MM.1S (cell line): Measurements from ENCODE around the gene KRTAP2-4.
"Not testable (repeated sequence)": the region's sequence is repeated elsewhere in the genome, so short reads cannot be mapped to it uniquely, and the experiment has no call there.

Experiments used
- DNase-seq: peaks from one replicate; pipeline ENCODE4 v3.0.0-alpha.2; 2015
- H2AFZ ChIP-seq: fragments of 300-600 bp; sonication (generic); 2 replicates; pipeline ENCODE4 v1.6.0; 2016; ENCODE audit warnings: antibody characterized with exemption, low read length
- H3F3A ChIP-seq: fragments of 300-600 bp; sonication (generic); 2 replicates; pipeline ENCODE4 v1.6.1; 2016; ENCODE audit warnings: mild to moderate bottlenecking, antibody characterized with exemption, low read length, moderate library complexity, mixed read lengths; ENCODE audit not compliant: insufficient read depth
- H3K27ac ChIP-seq: fragments of 300-600 bp; sonication (generic); 2 replicates; pipeline ENCODE4 v1.5.1; 2016; ENCODE audit warnings: mild to moderate bottlenecking, low read length
- H3K27me3 ChIP-seq: fragments of 300-600 bp; sonication (generic); replicated peaks from 2 replicates; pipeline ENCODE4 v1.6.0; 2016; ENCODE audit warnings: low read length; ENCODE audit not compliant: insufficient read depth
- H3K36me3 ChIP-seq: fragments of 300-600 bp; sonication (generic); replicated peaks from 2 replicates; pipeline ENCODE4 v1.6.1; 2016; ENCODE audit warnings: mild to moderate bottlenecking, low read length, mixed read lengths; ENCODE audit not compliant: insufficient read depth
- H3K4me1 ChIP-seq: fragments of 300-600 bp; sonication (generic); 2 replicates; pipeline ENCODE4 v1.6.1; 2016; ENCODE audit warnings: low read length, mixed read lengths
- H3K4me2 ChIP-seq: fragments of 300-600 bp; sonication (generic); 2 replicates; pipeline ENCODE4 v1.6.0; 2016; ENCODE audit warnings: low read depth, low read length
- H3K4me3 ChIP-seq: fragments of 300-600 bp; sonication (generic); 2 replicates; pipeline ENCODE4 v1.5.1; 2016; ENCODE audit warnings: low read length, mixed read lengths
- H3K79me2 ChIP-seq: fragments of 300-600 bp; sonication (generic); 2 replicates; pipeline ENCODE4 v1.6.1; 2016; ENCODE audit warnings: mixed run types, low read length, mixed read lengths
- H3K9ac ChIP-seq: fragments of 300-600 bp; sonication (generic); 2 replicates; pipeline ENCODE4 v1.6.1; 2016; ENCODE audit warnings: low read length, mixed read lengths
- H3K9me2 ChIP-seq: fragments of 300-600 bp; sonication (generic); replicated peaks from 2 replicates; pipeline ENCODE4 v1.6.1; 2016; ENCODE audit warnings: mild to moderate bottlenecking, low read length, mixed read lengths; ENCODE audit not compliant: insufficient read depth
- H3K9me3 ChIP-seq: fragments of 300-600 bp; sonication (generic); replicated peaks from 2 replicates; pipeline ENCODE4 v1.6.1; 2016; ENCODE audit warnings: mild to moderate bottlenecking, low read length, mixed read lengths; ENCODE audit not compliant: insufficient read depth
- H4K20me1 ChIP-seq: fragments of 300-600 bp; sonication (generic); 2 replicates; pipeline ENCODE4 v1.6.1; 2016; ENCODE audit warnings: mild to moderate bottlenecking, low read length, moderate library complexity, mixed read lengths; ENCODE audit not compliant: insufficient read depth
- EZH2 ChIP-seq: fragments of 300-600 bp; sonication (generic); optimal IDR thresholded peaks from 2 replicates; pipeline ENCODE3; 2017; ENCODE audit warnings: low read depth, mild to moderate bottlenecking, antibody characterized with exemption, low read length, mixed read lengths
- EZH2phosphoT487 ChIP-seq: fragments of 300-600 bp; sonication (generic); IDR thresholded peaks from 2 replicates; pipeline ENCODE4 v1.6.1; 2018; ENCODE audit warnings: antibody characterized with exemption, low read length
- TF ChIP-seq, protein P1 (sequence below): fragments of 300-600 bp; sonication (generic); IDR thresholded peaks from 2 replicates; pipeline ENCODE4 v1.5.1; 2016; ENCODE audit warnings: antibody characterized with exemption, low read length, mixed read lengths

Gene KRTAP2-4, protein sequence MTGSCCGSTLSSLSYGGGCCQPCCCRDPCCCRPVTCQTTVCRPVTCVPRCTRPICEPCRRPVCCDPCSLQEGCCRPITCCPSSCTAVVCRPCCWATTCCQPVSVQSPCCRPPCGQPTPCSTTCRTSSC

DNA sequence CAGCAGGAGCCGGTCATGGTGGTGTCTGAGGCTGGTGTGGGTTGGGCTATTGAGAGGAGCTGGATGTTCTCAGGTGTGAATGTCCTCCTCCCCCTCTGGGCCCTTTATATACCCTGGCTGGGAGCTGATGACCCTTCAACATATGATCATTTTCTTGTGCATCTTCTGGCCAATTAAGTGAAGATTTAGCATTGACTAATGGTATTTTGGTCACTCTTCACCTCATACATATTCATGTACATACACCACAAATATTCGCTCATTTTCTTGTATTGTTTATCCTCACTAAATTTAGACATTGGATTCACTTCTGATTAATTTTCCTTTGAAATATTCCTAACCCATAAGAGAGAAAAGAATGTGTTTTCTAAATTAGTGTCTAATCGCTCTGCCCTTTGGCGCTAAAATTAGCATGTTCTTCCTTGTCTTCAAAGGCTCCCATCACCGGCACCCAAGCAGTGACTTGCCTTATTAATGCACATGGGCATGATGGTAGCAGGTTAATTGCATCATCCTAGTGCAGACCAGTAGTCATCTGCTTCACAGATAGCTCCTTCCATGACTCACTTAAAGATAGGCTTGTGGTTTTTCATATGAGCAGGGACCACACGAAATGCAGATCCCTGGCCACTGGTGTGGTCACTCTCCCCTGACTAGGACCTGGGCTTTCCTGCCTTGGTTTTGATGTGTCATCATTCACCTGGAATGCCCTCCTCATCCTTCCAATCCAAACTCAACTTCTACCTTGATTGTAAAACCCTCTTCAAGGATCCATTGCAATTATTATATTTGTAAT is at the start of gene KRTAP2-4:
KRTAP2-4 (minus strand) TSS at position 51 of the 796 bp plus-strand sequence; CDS start at position 17, 34 bp downstream.
- Histone ChIP-seq H3K36me3 (no peaks in the 10 kb centered on the region), H3K9me3 (no peaks in the 10 kb centered on the region), H3K4me2 (no peak within 1 kb of the TSS), H4K20me1 (no peaks in the 10 kb centered on the region), H3K27ac (no peak within 1 kb of the TSS), H2AFZ (no peak within 1 kb of the TSS), H3K4me3 (no peak within 1 kb of the TSS), H3F3A (no peaks in the 10 kb centered on the region), H3K9me2 (no peaks in the 10 kb centered on the region), H3K27me3 (no peaks in the 10 kb centered on the region), H3K79me2 (no peaks in the 10 kb centered on the region), H3K9ac (no peak within 1 kb of the TSS), H3K4me1 (no peaks in the 10 kb centered on the region)
- no peak for DNase-seq
- TF ChIP-seq, protein P1, sequence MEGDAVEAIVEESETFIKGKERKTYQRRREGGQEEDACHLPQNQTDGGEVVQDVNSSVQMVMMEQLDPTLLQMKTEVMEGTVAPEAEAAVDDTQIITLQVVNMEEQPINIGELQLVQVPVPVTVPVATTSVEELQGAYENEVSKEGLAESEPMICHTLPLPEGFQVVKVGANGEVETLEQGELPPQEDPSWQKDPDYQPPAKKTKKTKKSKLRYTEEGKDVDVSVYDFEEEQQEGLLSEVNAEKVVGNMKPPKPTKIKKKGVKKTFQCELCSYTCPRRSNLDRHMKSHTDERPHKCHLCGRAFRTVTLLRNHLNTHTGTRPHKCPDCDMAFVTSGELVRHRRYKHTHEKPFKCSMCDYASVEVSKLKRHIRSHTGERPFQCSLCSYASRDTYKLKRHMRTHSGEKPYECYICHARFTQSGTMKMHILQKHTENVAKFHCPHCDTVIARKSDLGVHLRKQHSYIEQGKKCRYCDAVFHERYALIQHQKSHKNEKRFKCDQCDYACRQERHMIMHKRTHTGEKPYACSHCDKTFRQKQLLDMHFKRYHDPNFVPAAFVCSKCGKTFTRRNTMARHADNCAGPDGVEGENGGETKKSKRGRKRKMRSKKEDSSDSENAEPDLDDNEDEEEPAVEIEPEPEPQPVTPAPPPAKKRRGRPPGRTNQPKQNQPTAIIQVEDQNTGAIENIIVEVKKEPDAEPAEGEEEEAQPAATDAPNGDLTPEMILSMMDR, result no peak
- TF ChIP-seq EZH2, result no peak
- TF ChIP-seq EZH2phosphoT487, result no peak

DNA sequence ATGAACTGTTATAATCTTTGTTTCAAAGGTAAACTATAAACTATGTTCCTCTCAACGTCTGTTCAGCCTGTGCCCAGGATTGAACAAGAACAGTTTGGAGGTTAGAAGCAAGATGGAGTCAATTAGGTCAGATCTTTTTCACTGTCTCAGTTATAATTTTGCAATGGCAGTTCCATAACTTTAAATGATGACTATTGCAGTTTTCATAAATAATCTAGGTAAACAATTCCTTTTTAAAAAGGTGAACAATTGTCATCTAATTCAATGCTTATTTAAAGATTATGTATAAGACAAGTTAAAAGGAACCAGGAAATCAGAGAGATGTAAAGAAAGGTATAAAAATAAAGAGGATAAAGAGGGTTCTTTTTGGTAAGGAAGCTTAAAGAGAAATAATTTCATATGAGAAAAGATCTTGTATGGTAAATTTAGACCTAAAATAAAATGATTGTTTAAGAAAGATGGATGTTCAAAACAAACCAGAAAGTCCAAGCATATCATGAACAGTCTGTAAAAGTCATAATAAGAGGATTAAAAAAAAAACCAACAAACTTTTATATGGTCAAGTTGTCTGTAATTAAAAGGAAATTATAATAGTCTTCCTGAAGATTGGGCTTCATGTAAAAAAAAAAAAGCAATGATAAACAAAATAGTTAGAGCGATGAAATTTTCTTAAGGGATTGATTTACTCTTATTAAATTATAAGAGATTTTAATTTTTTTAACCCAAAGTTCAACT is 45.6 kb upstream of the KRTAP2-4 start:
- no peak overlapping the region for H3K27ac ChIP-seq
- no peak for TF ChIP-seq EZH2phosphoT487
- no peak for TF ChIP-seq EZH2
- TF ChIP-seq, protein P1, result no peak
- H3K4me1 ChIP-seq, result no peaks in the 10 kb centered on the region
- H3F3A ChIP-seq, result no peaks in the 10 kb centered on the region
- no peaks in the 10 kb centered on the region for H3K9me2 ChIP-seq
- no peak for DNase-seq
- no peak overlapping the region for H3K4me2 ChIP-seq
- no peaks in the 10 kb centered on the region for H3K36me3 ChIP-seq
- no peaks in the 10 kb centered on the region for H3K9me3 ChIP-seq
- no peaks in the 10 kb centered on the region for H3K27me3 ChIP-seq
- H3K79me2 ChIP-seq, result no peaks in the 10 kb centered on the region
- no peak overlapping the region for H2AFZ ChIP-seq
- no peak overlapping the region for H3K4me3 ChIP-seq
- no peaks in the 10 kb centered on the region for H4K20me1 ChIP-seq
- H3K9ac ChIP-seq, result no peak overlapping the region

DNA sequence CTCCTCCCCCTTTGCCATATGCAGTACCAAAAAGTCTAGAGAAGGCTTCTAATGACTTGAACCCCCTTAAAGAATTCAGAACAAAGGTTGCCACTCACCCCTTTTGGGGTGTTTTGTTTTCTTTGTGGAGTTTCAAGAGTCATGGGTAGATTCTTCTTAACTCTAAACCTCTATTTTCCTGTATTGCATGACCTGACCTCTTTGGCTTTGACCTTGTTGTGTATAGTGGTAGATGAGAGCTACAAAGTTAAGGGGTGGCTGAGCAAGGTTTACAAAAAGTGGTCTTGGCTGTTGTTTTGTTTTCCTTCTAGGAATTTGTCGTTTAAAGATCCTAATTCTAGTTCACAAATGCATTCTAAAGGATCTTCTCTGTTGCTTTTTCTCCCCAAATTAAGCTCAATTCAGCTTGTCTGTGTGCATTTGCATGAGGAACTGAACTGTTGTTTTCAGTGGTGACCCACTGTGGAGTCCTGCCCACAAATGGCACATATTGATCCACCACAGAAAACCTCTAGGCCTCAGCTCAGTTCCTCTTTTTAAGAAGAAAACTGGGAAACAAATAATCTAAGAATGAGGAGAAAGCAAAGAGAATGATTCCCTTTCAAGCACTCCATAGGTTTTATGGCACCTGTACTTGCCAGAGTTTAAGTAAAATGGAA is 43.2 kb upstream of the KRTAP2-4 start:
- not testable (repeated sequence) for DNase-seq, H3K79me2 ChIP-seq, H3K27me3 ChIP-seq, H3K9me3 ChIP-seq, H2AFZ ChIP-seq, H3K4me1 ChIP-seq, H3K36me3 ChIP-seq, H3K9ac ChIP-seq, H3K4me3 ChIP-seq, H3K9me2 ChIP-seq, H3K27ac ChIP-seq, H3F3A ChIP-seq, H3K4me2 ChIP-seq, H4K20me1 ChIP-seq
